Heart left ventricle (tissue), 13 donors: Measurements from ENCODE around the gene STARD4.

Experiments
- POLR2A ChIP-seq, 2 donors: fragments of 450-650 bp; IDR thresholded peaks; one replicate each; pipeline ENCODE4 v1.6.1; 2017; ENCODE audit warnings: antibody characterized with exemption in 2 of 2, mild to moderate bottlenecking in 2 of 2, moderate library complexity in 2 of 2
- TF ChIP-seq, protein P1 (sequence below), 12 donors: fragments of 200-600 bp; sonication (generic) in 4 of 12; IDR thresholded peaks; one replicate each; pipeline versions ENCODE4 v1.5.0 to v1.8.0; 2018 to 2022; ENCODE audit warnings: antibody characterized with exemption in 12 of 12, mild to moderate bottlenecking in 5 of 12
- donor health status: ischemic (EF 13 %, LVEDD 7.1; RV severe dilation, severe dysfunction).
- donor health status: DM: no; HTN: yes; CAD: no.
- donor health status: DM: no; HTN: no; CAD: no.
- donor health status: ischemic (EF 25% LVEDD 6.9; RV normal size, moderate dysfunction).
- donor health status: ischemic (EF 25% LVEDD 5.7; RV mildly dilated, moderate dysfunction).
- donor health status: ischemic (EF 35%, LVEDD 5.7; RV mildly dilated, moderate dysfunction).
- donor health status: nonischemic (EF 11% LVEDD 7.7; RV severe dilation, severe dysfunction).
- donor health status: DM: yes; HTN: yes; CAD: no.
- donor health status: PGD.
- donor health status: ischemic (EF 29% LVEDD 5.4; RV normal size, mild dysfunction).
- donor health status: nonischemic (EF 23%, LVEDD 6.1; RV moderate dilation, normal function).

DNA sequence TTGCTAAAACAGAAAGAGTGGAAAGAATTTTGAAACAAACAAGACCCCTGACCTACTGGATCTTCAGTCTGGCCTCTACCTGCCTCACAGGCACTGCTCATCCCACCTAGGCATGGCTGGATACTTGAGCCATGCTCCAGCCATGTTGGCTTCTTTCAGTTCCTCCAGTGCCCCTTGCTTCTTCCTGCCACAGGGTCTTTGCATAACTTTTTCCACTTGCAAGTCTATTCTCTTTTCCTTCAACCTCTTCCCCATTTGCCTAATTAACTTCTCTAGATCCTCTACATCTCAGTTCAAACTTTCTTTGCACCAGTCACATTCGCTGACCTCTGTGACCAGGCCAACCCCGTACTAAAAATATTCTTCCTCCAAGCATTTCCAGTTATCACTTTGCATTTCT is 50.4 kb downstream of the STARD4 start:
- TF ChIP-seq, protein P1, sequence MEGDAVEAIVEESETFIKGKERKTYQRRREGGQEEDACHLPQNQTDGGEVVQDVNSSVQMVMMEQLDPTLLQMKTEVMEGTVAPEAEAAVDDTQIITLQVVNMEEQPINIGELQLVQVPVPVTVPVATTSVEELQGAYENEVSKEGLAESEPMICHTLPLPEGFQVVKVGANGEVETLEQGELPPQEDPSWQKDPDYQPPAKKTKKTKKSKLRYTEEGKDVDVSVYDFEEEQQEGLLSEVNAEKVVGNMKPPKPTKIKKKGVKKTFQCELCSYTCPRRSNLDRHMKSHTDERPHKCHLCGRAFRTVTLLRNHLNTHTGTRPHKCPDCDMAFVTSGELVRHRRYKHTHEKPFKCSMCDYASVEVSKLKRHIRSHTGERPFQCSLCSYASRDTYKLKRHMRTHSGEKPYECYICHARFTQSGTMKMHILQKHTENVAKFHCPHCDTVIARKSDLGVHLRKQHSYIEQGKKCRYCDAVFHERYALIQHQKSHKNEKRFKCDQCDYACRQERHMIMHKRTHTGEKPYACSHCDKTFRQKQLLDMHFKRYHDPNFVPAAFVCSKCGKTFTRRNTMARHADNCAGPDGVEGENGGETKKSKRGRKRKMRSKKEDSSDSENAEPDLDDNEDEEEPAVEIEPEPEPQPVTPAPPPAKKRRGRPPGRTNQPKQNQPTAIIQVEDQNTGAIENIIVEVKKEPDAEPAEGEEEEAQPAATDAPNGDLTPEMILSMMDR (IDR thresholded peaks at IDR 0.05), result no peak
- TF ChIP-seq POLR2A (IDR thresholded peaks at IDR 0.05), result no peak
